ENCODE measurements around the gene PNPLA8.
A peak's percentile ranks its signal among the peaks of the same experiment; 100 is the strongest.

Gene PNPLA8

DNA sequence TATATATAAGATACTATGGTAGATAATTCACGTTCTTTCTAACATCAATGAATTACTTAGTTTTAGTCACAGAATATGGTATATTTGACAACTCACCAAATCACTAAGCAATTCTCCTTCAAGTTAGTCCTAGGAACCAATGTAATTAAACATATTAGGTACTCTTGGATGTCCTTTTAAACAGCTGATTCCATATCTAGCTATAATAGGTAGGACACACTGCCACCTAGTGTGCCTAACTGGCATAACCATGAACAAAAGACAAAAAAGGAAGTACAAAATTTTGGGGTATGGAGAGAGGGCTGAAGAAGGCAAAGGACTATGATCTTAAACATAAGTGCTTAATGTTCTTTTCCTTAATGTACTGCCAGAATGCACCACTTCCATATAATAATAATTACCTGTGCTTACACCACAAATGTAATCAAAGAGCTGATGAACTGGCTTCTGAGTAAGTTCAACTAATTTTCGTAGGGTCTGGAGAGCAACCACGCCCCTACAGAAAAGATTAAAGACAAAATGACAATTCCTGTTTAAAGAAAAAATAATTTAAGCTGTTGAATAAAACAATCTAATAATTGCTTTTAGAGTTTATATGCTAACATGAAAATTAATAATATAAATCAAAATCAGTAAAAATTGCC lies 28.7 kb downstream of the PNPLA8 start:
- TF ChIP-seq, protein P1, sequence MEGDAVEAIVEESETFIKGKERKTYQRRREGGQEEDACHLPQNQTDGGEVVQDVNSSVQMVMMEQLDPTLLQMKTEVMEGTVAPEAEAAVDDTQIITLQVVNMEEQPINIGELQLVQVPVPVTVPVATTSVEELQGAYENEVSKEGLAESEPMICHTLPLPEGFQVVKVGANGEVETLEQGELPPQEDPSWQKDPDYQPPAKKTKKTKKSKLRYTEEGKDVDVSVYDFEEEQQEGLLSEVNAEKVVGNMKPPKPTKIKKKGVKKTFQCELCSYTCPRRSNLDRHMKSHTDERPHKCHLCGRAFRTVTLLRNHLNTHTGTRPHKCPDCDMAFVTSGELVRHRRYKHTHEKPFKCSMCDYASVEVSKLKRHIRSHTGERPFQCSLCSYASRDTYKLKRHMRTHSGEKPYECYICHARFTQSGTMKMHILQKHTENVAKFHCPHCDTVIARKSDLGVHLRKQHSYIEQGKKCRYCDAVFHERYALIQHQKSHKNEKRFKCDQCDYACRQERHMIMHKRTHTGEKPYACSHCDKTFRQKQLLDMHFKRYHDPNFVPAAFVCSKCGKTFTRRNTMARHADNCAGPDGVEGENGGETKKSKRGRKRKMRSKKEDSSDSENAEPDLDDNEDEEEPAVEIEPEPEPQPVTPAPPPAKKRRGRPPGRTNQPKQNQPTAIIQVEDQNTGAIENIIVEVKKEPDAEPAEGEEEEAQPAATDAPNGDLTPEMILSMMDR (IDR thresholded peaks at IDR 0.05; ENCODE audit: insufficient read depth, low read length, missing control alignments): peak; percentile 68
- ChIA-PET POLR2A (no interaction called here), CTCF (interaction anchor here (0.6 to 6.6 kb wide), 33 partner anchors 9 to 353 kb away, joined by 3 to 103 read pairs (median 5); partner anchors contain the start of gene PNPLA8)
- peak; percentile 1 for DNase-seq (ENCODE audit: low read depth, low spot score)
- no peak overlapping the region for H3K4me3 ChIP-seq (ENCODE audit: low read depth, low read length)

DNA sequence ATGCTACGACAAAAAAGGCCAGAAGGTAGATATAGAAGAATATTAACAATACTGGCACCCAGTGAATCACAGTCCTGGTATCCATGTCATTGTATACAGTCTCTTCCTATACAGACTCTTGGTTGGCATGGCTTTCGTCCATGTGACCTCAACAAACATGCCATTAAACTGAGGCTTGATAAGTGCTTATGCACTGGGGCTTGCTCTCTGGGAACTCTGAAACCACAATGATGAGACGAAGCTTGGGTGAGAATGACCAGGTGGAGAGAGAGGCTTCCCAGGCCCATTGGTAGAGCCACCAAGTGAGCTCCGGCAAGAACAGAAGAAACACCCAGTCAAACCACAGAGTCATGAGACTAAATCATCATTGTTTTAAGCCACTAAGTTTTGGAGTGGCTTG lies 33.2 kb downstream of the PNPLA8 start:
- TF ChIP-seq, protein P1 (IDR thresholded peaks at IDR 0.05; ENCODE audit: insufficient read depth, low read length, missing control alignments): no peak
- DNase-seq (ENCODE audit: low read depth, low spot score): no peak
- CTCF ChIA-PET: interaction anchor here (2.2 to 6.6 kb wide), 2 partner anchors 309 to 314 kb away, joined by 8 to 103 read pairs; no protein-coding TSS in a partner anchor
- POLR2A ChIA-PET: no interaction called here
- H3K4me3 ChIP-seq (ENCODE audit: low read depth, low read length): no peak overlapping the region

DNA sequence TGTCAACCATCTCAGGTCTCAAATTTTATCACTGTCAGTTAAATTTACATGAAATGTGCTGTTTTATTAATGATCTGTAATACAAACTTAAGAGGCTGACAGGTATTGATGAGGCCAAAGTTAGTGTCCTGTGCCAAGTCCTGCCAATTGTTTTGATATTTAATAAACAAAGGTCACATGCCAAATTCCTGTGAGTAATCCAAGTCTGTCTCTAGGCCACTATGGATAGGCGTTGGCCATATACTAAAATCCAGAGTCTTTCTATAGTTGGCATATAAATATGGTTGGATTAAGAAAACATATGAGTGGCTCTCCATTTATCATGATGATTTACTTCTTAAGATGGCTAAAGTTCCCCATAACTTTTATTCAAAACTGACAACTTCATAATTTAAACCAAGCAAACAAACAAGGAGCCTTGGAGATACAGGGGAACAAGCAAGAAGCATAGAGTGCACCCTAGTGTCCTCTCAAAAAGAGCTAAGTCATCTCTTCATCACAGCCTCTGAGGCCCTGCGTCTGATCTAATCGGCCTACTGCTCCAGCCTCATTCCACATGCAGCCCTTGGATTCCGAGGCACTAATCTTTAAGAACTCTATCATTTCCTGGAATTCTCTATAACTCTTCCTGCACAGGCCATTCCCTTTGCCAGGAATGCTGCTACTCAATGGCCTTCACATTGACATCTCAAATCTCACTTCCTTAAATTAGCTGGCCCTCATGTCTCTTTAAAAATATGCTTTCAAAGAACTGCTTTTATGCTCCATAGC lies 37.0 kb downstream of the PNPLA8 start:
- CTCF ChIA-PET: interaction anchor here (6.9 kb wide), 1 partner anchor 8 kb away, joined by 66 read pairs; no protein-coding TSS in a partner anchor

DNA sequence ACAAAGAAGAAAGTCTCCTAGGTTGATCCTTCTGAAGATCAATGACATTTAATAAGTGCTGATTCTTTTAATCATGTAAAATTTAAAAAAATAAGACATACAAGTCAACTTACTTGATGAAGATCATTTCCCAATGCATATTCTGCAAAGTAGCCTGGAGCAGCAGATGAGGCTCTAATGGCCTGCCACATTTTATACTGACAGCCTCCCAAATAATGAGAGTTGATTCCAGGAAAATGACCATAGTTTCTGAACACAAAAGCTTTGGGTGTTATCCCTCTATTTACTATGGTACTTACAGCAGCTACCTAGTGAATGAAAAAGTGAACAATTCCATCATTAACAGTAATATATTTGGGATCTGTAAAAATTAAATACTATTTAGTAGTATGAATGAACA lies 38.3 kb downstream of the PNPLA8 start:
- ChIA-PET CTCF (interaction anchor here (0.5 to 6.9 kb wide), 4 partner anchors 9 to 309 kb away, joined by 3 to 66 read pairs (median 3); no protein-coding TSS in a partner anchor), POLR2A (no interaction called here)
- no peak overlapping the region for H3K4me3 ChIP-seq (ENCODE audit: low read depth, low read length)

More for the DNA sequence above, 37.0 kb downstream of the PNPLA8 start:
- POLR2A ChIA-PET: no interaction called here
- no peak overlapping the region for H3K4me3 ChIP-seq (ENCODE audit: low read depth, low read length)
- DNase-seq (ENCODE audit: low read depth, low spot score): no peak
- TF ChIP-seq, protein P1 (IDR thresholded peaks at IDR 0.05; ENCODE audit: insufficient read depth, low read length, missing control alignments): no peak

DNA sequence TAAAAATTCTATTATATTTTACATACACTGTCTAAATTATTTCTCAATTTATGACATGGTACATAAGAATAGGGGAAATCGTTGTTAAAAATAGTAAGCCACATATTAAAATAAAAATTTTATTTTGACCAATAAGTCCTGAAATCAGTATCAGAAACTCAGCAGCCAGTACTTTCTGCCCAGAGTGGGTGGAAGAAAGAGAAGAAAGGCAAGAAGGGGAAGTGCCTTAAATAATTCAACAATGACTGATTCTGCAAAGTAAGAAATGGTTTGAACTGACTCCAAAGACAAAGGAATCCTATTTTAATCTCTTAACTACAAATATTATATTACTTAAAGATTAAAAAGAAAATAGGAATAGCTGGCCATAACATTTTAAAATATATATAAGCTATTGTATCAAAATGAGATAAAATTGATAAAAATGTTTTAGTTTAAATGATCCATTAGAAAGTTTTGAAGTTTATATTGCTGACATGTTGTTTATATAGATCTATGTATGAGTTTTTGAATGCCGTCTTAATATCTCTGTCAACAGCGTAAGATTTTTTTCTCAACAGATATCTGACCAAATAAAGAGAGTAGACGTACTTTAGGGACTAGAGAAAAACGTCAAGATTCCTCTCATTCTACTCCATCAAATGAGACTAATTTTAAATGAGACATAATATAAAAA lies 39.5 kb downstream of the PNPLA8 start:
- POLR2A ChIA-PET: no interaction called here
- TF ChIP-seq, protein P1 (IDR thresholded peaks at IDR 0.05; ENCODE audit: insufficient read depth, low read length, missing control alignments): no peak
- CTCF ChIA-PET: interaction anchor here (0.8 to 6.9 kb wide), 3 partner anchors 10 to 308 kb away, joined by 3 to 66 read pairs (median 4); no protein-coding TSS in a partner anchor
- H3K4me3 ChIP-seq (ENCODE audit: low read depth, low read length): no peak overlapping the region
- DNase-seq (ENCODE audit: low read depth, low spot score): peak; percentile 26

More for the DNA sequence above, 38.3 kb downstream of the PNPLA8 start:
- TF ChIP-seq, protein P1 (IDR thresholded peaks at IDR 0.05; ENCODE audit: insufficient read depth, low read length, missing control alignments): no peak
- no peak for DNase-seq (ENCODE audit: low read depth, low spot score)

Measured in AG04449 (cell line).